NCI-H1092 (cell line): Measurements from ENCODE around the gene PODXL.
"Not testable (repeated sequence)": the region's sequence is repeated elsewhere in the genome, so short reads cannot be mapped to it uniquely, and the experiment has no call there.

ENCODE experiments used
- DNase-seq: peaks from one replicate; lab custom pipeline; 2025; lab: John Stamatoyannopoulos, UW

Gene PODXL

DNA sequence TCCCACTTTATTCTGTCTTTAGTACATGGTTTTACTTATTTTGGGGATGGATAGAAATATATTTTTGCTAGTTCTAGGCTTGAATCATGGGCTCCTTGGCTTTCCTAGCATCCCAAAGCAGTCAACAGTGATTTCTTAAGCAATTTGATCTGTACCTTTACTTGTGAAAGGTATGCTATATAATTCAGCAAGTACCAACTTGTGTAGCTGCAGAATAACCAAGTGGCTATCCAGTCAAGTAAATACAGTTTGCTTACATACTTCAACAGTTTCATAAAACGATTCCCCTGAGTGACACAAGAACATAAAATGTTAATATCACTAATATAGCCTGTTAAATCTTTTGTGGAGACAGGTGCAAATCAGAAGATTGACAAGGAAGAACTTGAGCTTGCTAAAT lies 67.2 kb downstream of the PODXL start:
- DNase-seq: no peak

GRCh38 chr7:131488361-131488760 lies 68.1 kb downstream of the PODXL start:
- DNase-seq: no peak

DNA sequence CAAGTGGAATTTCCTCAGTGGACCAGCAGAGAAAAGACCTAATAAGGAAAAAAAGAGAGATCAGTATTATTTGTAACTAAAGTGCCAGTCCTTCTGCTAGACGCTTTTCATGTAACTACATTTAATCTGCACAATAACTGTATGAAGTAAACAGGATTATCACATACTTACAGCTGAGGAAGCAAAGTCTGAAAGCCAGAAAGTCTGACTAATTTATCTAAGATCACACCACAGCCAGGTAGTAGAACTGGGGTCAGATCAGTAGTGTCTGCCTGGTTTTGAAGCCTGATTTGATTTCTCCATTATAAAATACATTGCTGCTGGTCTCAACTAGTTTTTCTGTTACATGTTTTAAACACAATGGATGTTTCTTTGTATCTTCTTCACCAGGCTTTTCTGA lies 69.2 kb downstream of the PODXL start:
- DNase-seq: no peak

DNA sequence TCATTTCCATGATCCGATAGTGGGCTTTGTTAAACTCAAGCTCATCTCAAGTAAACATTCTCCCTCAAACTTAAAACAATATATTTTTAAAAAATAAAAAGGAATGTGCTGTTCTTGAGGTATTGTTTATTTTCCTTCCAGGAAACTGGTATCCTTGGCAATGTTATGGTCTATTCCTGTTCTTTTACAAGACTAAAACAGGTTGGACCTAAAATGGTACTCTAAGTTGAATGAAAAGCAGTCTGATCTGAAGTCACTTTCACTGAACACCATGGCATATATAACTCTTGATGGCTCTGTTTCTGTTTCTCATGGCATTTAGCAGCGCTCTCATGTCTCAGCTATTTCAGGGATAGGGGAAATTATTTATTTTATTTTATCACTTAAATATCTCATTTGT lies 70.1 kb downstream of the PODXL start:
- DNase-seq: no peak

- DNase-seq: no peak
These were observed 72.8 kb downstream of the PODXL start for GRCh38 chr7:131483586-131483985.

- DNase-seq: no peak
These were observed 73.6 kb downstream of the PODXL start for GRCh38 chr7:131482800-131483199.

DNA sequence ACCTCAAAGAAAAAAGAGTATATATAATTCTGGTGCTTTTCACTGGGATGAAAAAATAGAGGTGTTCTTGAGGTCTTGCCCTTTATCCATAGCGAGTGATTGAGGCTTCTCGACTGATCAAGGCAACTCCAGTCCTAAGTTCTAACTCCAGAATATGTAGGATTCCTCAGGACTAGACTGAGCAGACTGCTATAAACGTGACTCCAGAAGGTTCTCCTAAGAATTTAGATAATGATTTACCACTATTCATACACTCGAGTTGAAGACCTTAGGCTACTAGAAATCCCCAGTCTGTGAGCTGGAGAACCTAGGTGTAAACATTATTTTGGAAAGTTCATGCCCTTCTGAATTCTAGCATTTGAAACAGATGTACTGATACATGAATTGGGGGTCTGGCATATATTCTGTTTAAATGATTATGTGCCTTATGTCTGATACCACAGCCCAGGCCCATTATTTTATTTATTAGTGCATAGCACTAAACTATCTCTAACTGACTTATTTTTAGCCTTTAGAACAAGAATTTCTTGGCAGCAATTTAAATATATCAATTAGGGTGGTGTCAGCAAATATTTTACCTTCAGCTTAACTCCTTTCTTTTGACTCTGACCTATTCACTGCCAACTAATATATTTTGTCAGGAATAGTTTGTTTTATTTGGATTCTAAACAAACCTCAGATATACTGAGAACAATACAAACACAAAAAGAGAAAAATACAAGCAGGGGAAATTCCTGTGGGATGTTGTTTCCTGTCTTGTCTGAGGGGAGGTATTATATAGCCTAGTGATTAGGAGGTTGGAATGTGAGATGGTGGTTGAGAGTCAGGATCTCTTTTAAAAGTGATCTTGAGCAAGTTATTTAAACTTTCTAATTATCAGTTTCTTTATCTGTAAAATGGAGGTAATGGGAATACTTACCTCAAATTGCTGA lies 75.8 kb downstream of the PODXL start:
- no peak for DNase-seq

DNA sequence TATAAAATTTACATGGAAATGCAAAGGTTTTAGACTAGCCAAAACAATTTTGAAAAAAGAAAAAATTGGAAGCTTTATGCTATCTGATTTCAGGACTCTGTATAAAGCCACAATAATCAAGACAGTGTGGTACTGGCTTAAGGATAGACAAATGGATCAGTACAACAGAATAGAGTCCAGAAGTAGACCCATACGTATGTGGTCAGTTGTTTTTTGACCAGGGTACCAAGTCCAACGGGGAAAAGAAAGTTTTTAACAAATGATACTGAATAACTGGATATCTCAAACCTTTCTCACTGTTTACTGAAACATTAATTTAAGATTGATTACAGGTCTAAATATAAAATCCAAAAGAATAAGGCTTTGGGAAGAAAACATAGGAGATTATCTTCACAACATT lies 79.7 kb downstream of the PODXL start:
- DNase-seq: no peak

- DNase-seq: no peak
These were observed 85.0 kb downstream of the PODXL start for GRCh38 chr7:131471250-131472004.

GRCh38 chr7:131467788-131468187 lies 88.6 kb downstream of the PODXL start:
- DNase-seq: no peak

DNA sequence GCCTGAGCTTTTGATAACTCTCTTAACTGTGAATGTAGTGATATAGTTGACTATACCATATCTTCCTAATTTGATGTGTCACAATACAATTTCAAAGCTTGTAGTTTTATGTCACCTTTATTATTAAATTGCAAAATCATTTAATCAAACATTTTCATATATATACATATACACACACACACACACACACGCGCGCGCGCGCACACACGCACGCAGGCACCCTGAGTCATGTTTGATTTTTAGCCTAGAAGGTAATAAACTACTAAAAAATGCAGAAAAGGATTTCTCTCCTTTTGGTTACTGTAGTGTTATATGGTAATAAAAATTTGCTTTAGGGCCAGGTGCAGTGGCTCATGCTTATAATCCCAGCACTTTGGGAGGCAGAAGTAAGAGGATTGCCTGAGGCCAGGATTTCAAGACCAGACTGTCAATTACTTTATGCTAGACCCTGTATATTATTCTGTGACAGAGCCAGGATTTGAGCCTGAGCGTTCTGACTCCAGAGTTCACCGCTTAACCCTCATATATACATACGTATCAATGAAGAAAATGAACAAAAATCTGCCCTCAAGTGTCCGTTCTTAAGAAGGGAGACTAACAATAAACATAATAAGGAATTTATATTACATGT lies 89.6 kb downstream of the PODXL start:
- DNase-seq: no peak

DNA sequence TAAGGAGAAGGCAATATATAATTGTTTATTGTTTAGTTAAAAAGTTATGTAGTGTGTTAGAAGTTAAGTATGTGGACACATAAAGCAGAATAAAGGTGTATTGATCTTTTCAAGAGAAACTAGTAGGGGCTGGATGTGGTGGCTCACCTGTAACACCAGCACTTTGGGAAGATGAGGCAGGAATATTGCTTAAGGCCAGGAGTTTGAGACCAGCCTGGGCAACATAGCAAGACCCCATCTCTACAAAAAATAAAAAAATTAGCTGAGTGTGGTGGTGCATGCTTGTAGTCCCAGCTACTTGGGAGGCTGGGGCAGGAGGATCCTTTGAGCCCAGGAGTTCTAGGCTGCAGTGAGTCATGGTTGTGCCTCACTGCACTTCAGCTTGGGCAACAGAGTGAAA lies 93.7 kb downstream of the PODXL start:
- not testable (repeated sequence) for DNase-seq

- no peak for DNase-seq
These were observed 94.4 kb downstream of the PODXL start for GRCh38 chr7:131462059-131462458.

DNA sequence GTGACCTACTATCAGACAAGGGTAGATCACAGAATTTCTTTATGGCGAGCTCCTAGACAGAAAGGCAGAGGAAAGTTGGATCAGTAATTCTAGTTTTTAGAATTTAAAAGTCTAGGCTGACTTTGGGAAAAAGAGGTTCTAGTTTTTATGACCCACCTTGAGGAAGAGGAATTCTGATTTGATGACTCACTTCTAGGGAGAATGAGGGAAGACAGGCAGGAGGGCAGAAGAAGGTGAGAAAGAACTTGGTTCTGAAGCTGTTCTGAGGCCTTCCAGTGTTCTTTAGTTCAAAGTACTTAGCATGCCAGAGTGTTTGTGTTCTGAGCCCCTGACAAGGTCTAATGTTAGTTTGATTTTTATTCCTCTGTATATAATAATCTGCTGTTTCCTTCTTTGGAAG lies 97.2 kb downstream of the PODXL start:
- DNase-seq: no peak

GRCh38 chr7:131456338-131456737 lies 100.1 kb downstream of the PODXL start:
- no peak for DNase-seq

DNA sequence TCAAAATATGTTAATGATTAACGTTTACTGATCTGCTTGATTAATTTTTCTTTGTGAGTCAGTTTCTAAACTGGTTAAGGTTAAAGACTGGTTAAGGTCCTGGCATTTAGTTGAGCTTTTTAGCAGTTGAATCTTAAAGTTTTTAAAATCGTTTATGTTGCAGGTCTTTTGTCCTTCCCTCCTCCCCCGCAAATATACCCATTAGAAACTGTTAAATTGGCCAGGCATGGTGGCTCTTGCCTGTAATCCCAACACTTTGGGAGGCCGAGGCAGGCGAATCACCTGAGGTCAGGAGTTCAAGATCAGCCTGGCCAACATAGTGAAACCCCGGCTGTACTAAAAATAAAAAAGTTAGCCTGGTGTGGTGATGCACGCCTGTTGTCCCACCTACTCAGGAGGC lies 100.9 kb downstream of the PODXL start:
- DNase-seq: no peak

- no peak for DNase-seq
These were observed 101.4 kb downstream of the PODXL start for GRCh38 chr7:131455001-131455400.

GRCh38 chr7:131454498-131454897 lies 101.9 kb downstream of the PODXL start:
- no peak for DNase-seq
